IMR-90 (cell line): Measurements from ENCODE around the gene PARD3. TPM values are rescaled to one million over a fixed set of nuclear protein-coding genes. Genes with fewer than 3 reads are reported as not detected.

Source experiments
- ATAC-seq: fragments of 200-7000 bp; cut with Tn5 transposase; 2 replicates; pipeline ENCODE4 v1.9.1; 2020; ENCODE audit warnings: low read depth, mild to moderate bottlenecking, moderate library complexity
- BruUV-seq: library from RNA; stranded (reverse); fragments of 400-500 nt; replicated peaks from 2 replicates; lab custom pipeline; 2021; lab: Mats Ljungman, UMichigan
- CTCF ChIA-PET: fragments of 300-600 bp; formaldehyde crosslinking; extraction: SDS; loops from one replicate; lab custom pipeline; 2021; ENCODE audit warnings: antibody characterized with exemption; lab: Yijun Ruan, JAX
- POLR2A ChIA-PET: fragments of 300-600 bp; sonication (Branson Sonifier 250); formaldehyde crosslinking; loops from one replicate; lab custom pipeline; 2022; ENCODE audit warnings: antibody characterized with exemption; ENCODE audit not compliant: unreplicated experiment; lab: Charles Lee
- DNase-seq: peaks from one replicate; pipeline ENCODE4 v3.0.0; 2013
- H2AFZ ChIP-seq: replicated peaks from 2 replicates; pipeline ENCODE3; 2013; ENCODE audit warnings: low read length, mild to moderate bottlenecking; ENCODE audit not compliant: poor library complexity
- H2AK5ac ChIP-seq: 2 replicates; pipeline ENCODE4 v1.6.1; 2013; ENCODE audit warnings: low read depth, low read length, inconsistent platforms
- H2AK9ac ChIP-seq: replicated peaks from 2 replicates; pipeline ENCODE3; 2013; ENCODE audit warnings: mild to moderate bottlenecking, low read depth, low read length, moderate library complexity; ENCODE audit not compliant: poor library complexity
- H2BK120ac ChIP-seq: 2 replicates; pipeline ENCODE4 v1.6.1; 2013; ENCODE audit warnings: low read depth, low read length, inconsistent platforms
- H2BK15ac ChIP-seq: 3 replicates; pipeline ENCODE4 v1.6.1; 2013; ENCODE audit warnings: low read depth, low read length, inconsistent platforms
- H2BK20ac ChIP-seq: 2 replicates; pipeline ENCODE4 v1.6.1; 2013; ENCODE audit warnings: low read depth, mild to moderate bottlenecking, inconsistent platforms, low read length, moderate library complexity
- H2BK5ac ChIP-seq: 2 replicates; pipeline ENCODE4 v1.6.1; 2013; ENCODE audit warnings: mild to moderate bottlenecking, low read depth, low read length, inconsistent platforms; ENCODE audit not compliant: poor library complexity, severe bottlenecking
- H3K14ac ChIP-seq: replicated peaks from 2 replicates; pipeline ENCODE4 v1.6.1; 2013; ENCODE audit warnings: low read depth, low read length, inconsistent platforms
- H3K18ac ChIP-seq: 2 replicates; pipeline ENCODE4 v1.6.1; 2013; ENCODE audit warnings: low read depth, low read length, control low read depth
- H3K23ac ChIP-seq: 2 replicates; pipeline ENCODE4 v1.6.1; 2013; ENCODE audit warnings: low read depth, low read length, inconsistent platforms
- H3K27ac ChIP-seq: 2 replicates; pipeline ENCODE4 v1.5.1; 2013; ENCODE audit warnings: mild to moderate bottlenecking, control low read depth, low read length; ENCODE audit not compliant: insufficient read depth
- H3K27me3 ChIP-seq: 2 replicates; pipeline ENCODE4 v1.6.1; 2013; ENCODE audit warnings: low read length; ENCODE audit not compliant: control insufficient read depth, insufficient read depth
- H3K36me3 ChIP-seq: 2 replicates; pipeline ENCODE4 v1.6.1; 2013; ENCODE audit warnings: low read length, mixed read lengths; ENCODE audit not compliant: control insufficient read depth, insufficient read depth
- H3K4ac ChIP-seq: 2 replicates; pipeline ENCODE4 v1.6.1; 2013; ENCODE audit warnings: low read depth, low read length, inconsistent platforms
- H3K4me1 ChIP-seq: 2 replicates; pipeline ENCODE4 v1.6.1; 2013; ENCODE audit warnings: low read length, mixed read lengths; ENCODE audit not compliant: control insufficient read depth, insufficient read depth
- H3K4me2 ChIP-seq: 2 replicates; pipeline ENCODE4 v1.6.1; 2013; ENCODE audit warnings: low read depth, mild to moderate bottlenecking, control low read depth, low read length, moderate library complexity
- H3K4me3 ChIP-seq: 2 replicates; pipeline ENCODE4 v1.5.1; 2013; ENCODE audit warnings: low read depth, mild to moderate bottlenecking, control low read depth, low read length, moderate library complexity; ENCODE audit not compliant: insufficient read depth
- H3K56ac ChIP-seq: 2 replicates; pipeline ENCODE4 v1.6.1; 2013; ENCODE audit warnings: low read length, inconsistent platforms; ENCODE audit not compliant: insufficient read depth; ENCODE audit errors: extremely low read depth
- H3K79me1 ChIP-seq, 2 experiments: 2 replicates each; pipeline ENCODE4 v1.6.1; 2013; ENCODE audit warnings: low read length in 2 of 2, inconsistent platforms in 1 of 2, low read depth in 1 of 2
- H3K9ac ChIP-seq: 2 replicates; pipeline ENCODE4 v1.6.1; 2013; ENCODE audit warnings: low read depth, low read length, control low read depth
- H3K9me1 ChIP-seq: 2 replicates; pipeline ENCODE4 v1.6.1; 2013; ENCODE audit warnings: low read length, inconsistent platforms; ENCODE audit not compliant: insufficient read depth
- H3K9me3 ChIP-seq: 2 replicates; pipeline ENCODE4 v1.6.1; 2013; ENCODE audit warnings: low read length; ENCODE audit not compliant: control insufficient read depth, insufficient read depth
- H4K20me1 ChIP-seq: 2 replicates; pipeline ENCODE4 v1.6.1; 2013; ENCODE audit warnings: low read length, inconsistent platforms; ENCODE audit not compliant: insufficient read depth
- H4K5ac ChIP-seq: 2 replicates; pipeline ENCODE4 v1.6.1; 2013; ENCODE audit warnings: mild to moderate bottlenecking, low read depth, low read length, control low read depth
- H4K8ac ChIP-seq, 2 experiments: 2 replicates each; pipeline ENCODE4 v1.6.1; 2013; ENCODE audit warnings: low read depth in 2 of 2, low read length in 2 of 2, control low read depth in 1 of 2, inconsistent platforms in 1 of 2
- H4K91ac ChIP-seq: 2 replicates; pipeline ENCODE4 v1.6.1; 2013; ENCODE audit warnings: low read depth, low read length, inconsistent platforms; ENCODE audit not compliant: insufficient read depth
- BHLHE40 ChIP-seq: fragments of 150-350 bp; IDR thresholded peaks from 2 replicates; pipeline ENCODE4 v1.6.1; 2016; ENCODE audit warnings: mild to moderate bottlenecking, low read depth, low read length
- CEBPB ChIP-seq: IDR thresholded peaks from 2 replicates; pipeline ENCODE4 v1.6.1; 2012; ENCODE audit warnings: low read depth, low read length, improper control_type of control experiment
- FOS ChIP-seq: fragments of 150-350 bp; IDR thresholded peaks from 2 replicates; pipeline ENCODE4 v1.6.1; 2016; ENCODE audit warnings: low read depth, low read length
- MAFK ChIP-seq: IDR thresholded peaks from 2 replicates; pipeline ENCODE4 v1.6.1; 2012; ENCODE audit warnings: low read depth, low read length, improper control_type of control experiment
- RAD21 ChIP-seq: IDR thresholded peaks from 2 replicates; pipeline ENCODE4 v1.6.1; 2012; ENCODE audit warnings: low read length, improper control_type of control experiment
- WGBS, 2 experiments: methylation state at CpG; one replicate each; pipeline versions ENCODE4 v1.1.5 to v1.1.7; 2013; ENCODE audit warnings: missing lambda C conversion rate in 2 of 2; ENCODE audit not compliant: insufficient read length in 1 of 2; ENCODE audit errors: extremely low coverage in 2 of 2; 5-methylcytosine and 5-hydroxymethylcytosine counted together
- dilution Hi-C: fragments of 300-500 bp; cut with HindIII; formaldehyde crosslinking; loops from one replicate; pipeline ENCODE4 v1.14.3; 2018; ENCODE audit warnings: low sequenced_read_pairs; ENCODE audit not compliant: unreplicated experiment
- in situ Hi-C: fragments of 300-500 bp; cut with MboI; formaldehyde crosslinking; loops from 3 replicates; pipeline ENCODE4 v1.14.3; 2019; ENCODE audit warnings: low sequenced_read_pairs, inconsistent platforms, mixed read lengths
- intact Hi-C: fragments of 100-400 bp; cut with micrococcal nuclease; formaldehyde crosslinking; loops from 2 replicates; pipeline ENCODE4 v1.10.0; 2022
- polyA plus RNA-seq, 3 experiments: library from polyadenylated mRNA; depleted of rRNA; stranded (reverse); fragments of >200 nt; gene quantifications; 2 replicates each; pipeline ENCODE4 v1.2.3, GENCODE V29; 2012; ENCODE audit warnings: low replicate concordance in 1 of 3
- total RNA-seq: library from RNA; depleted of rRNA; stranded (reverse); fragments of >200 nt; gene quantifications from 2 replicates; pipeline ENCODE4 v1.2.3, GENCODE V29; 2012

PARD3 gene
- total and polyA plus RNA-seq, 2 of the 4 experiments (the other 2 are of a cell fraction): 14.6 to 37.5 TPM

DNA sequence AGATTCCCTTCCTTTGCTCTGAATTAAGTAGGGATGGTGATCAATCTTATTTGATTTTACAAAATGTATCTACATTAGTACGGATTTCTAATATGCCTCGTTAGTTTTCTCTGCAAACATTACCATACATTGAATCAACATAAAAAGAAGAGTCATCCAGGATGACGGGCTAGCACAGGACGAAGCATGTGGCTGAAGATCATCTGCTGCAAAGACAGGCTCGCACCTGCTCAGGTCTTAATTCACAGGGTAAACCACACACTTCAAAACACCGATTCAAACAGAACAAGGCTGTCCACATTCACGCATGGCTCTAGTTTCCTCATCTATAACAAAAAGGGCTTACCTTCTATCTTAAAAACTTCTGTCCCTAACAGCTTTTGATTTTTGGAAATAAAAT lies 323.0 kb downstream of the PARD3 start:
- no peaks in the 10 kb centered on the region for H3K36me3 ChIP-seq
- H3K23ac ChIP-seq: no peak overlapping the region
- ChIA-PET POLR2A (no interaction called here), CTCF (no interaction called here)
- in situ Hi-C loops (no loop called here), dilution Hi-C loops (no loop called here), intact Hi-C loops (no loop called here)
- no peak overlapping the region for H3K4ac ChIP-seq
- H3K9ac ChIP-seq: no peak overlapping the region
- H2BK5ac ChIP-seq: no peak overlapping the region
- H2BK20ac ChIP-seq: no peak overlapping the region
- peaks cover 6% of the 10 kb centered on the region for H3K9me1 ChIP-seq
- H4K20me1 ChIP-seq: no peaks in the 10 kb centered on the region; the same call in 1 of the 2 replicates
- no peak overlapping the region for H3K4me2 ChIP-seq
- DNase-seq: no peak
- TF ChIP-seq CEBPB: no peak
- no peak for TF ChIP-seq BHLHE40
- TF ChIP-seq RAD21: no peak
- TF ChIP-seq MAFK: no peak
- TF ChIP-seq FOS: no peak
- H3K56ac ChIP-seq: no peak overlapping the region
- H3K4me1 ChIP-seq: no peaks in the 10 kb centered on the region; the same call in 1 of the 2 replicates
- H2BK15ac ChIP-seq: no peak overlapping the region
- H3K9me3 ChIP-seq: no peaks in the 10 kb centered on the region
- H4K91ac ChIP-seq: no peak overlapping the region
- no peak for ATAC-seq
- no CpG with 5 or more reads among the region's 7 CpGs for WGBS, 2 experiments
- H2BK120ac ChIP-seq: no peak overlapping the region
- no peak overlapping the region for H2AFZ ChIP-seq
- no peak overlapping the region for H2AK9ac ChIP-seq
- H4K8ac ChIP-seq: no peak overlapping the region
- H3K79me1 ChIP-seq: peaks cover 0 to 3% of the 10 kb centered on the region in 2 experiments; a peak in 2 of 4 replicates
- H3K4me3 ChIP-seq: no peak overlapping the region
- H3K14ac ChIP-seq: no peak overlapping the region; the same call in 1 of the 2 replicates
- H3K18ac ChIP-seq: no peak overlapping the region
- no peaks in the 10 kb centered on the region for H3K27me3 ChIP-seq
- no peak overlapping the region for H2AK5ac ChIP-seq
- BruUV-seq: no TSS peak
- H3K27ac ChIP-seq: no peak overlapping the region
- no peak overlapping the region for H4K5ac ChIP-seq
